NCI-H2171 treated with DMSO at 0.1 percent for 48 hours (cell line): ENCODE data around the gene IKZF4.

Source experiments
- DNase-seq: peaks from one replicate; lab custom pipeline; 2025; lab: John Stamatoyannopoulos, UW

Gene IKZF4

GRCh38 chr12:56082967-56083366 is 62.1 kb downstream of the IKZF4 start:
- no peak for DNase-seq

GRCh38 chr12:56084958-56085543 is 64.2 kb downstream of the IKZF4 start:
- DNase-seq: no peak

- DNase-seq: no peak
Observed at GRCh38 chr12:56086096-56086495, 65.3 kb downstream of the IKZF4 start.

- no peak for DNase-seq
Observed at GRCh38 chr12:56086608-56087007, 65.8 kb downstream of the IKZF4 start.

- DNase-seq: no peak
Observed at GRCh38 chr12:56087220-56087619, 66.4 kb downstream of the IKZF4 start.
